ENCODE measurements around the gene KCP. TPM values are rescaled to one million over a fixed set of nuclear protein-coding genes. Genes with fewer than 3 reads are reported as not detected.

Gene KCP
- total and polyA plus RNA-seq, 10 of the 15 experiments (the other 5 are each of a cell fraction or from before 2014, with no cell fraction given): 0.05 to 7.8 (median 2.5) TPM

- peak in 1 of 2 experiments; percentile 81; a peak in 1 of 3 replicates for TF ChIP-seq EGR1 (IDR thresholded peaks at IDR 0.05; ENCODE audit: borderline replicate concordance in 1 of 2, low read depth in 2 of 2, low read length in 2 of 2)
- TF ChIP-seq NR2C2 (IDR thresholded peaks at IDR 0.05; ENCODE audit: borderline replicate concordance, control insufficient read depth, insufficient read length, low read depth): no peak
- 0 out of 2 replicates have a peak, but pooled peaks have one; percentile 47 for TF ChIP-seq POLR2AphosphoS2 (IDR thresholded peaks at IDR 0.05; ENCODE audit: low read depth, low read length)
- TF ChIP-seq WRNIP1 (IDR thresholded peaks at IDR 0.05; ENCODE audit: borderline replicate concordance, low read depth, low read length): no peak
- 0 out of 2 replicates have a peak, but pooled peaks have one; percentile 53 for TF ChIP-seq RCOR1 (conservative IDR thresholded peaks at IDR 0.05; ENCODE audit: low read depth, low read length)
- TF ChIP-seq BCL3 (IDR thresholded peaks at IDR 0.05; ENCODE audit: borderline replicate concordance, insufficient read depth, low read depth, low read length, poor library complexity, severe bottlenecking): peak; percentile 60
- no peak for TF ChIP-seq YBX1 (IDR thresholded peaks at IDR 0.05)
Observed at GRCh38 chr7:128937647-128938543, 27.4 kb upstream of the KCP start, which contains the start of gene IRF5 (continued).

- ChIA-PET POLR2A (interaction anchor here (0.7 to 2.3 kb wide), 11 partner anchors 18 to 211 kb away, joined by 3 to 7 read pairs (median 4); no protein-coding TSS in a partner anchor), SMC1A (ENCODE audit: uncharacterized antibody, unreplicated experiment) (interaction anchor here (0.7 to 3.1 kb wide), 7 partner anchors 18 to 154 kb away, joined by 3 to 11 read pairs (median 5); no protein-coding TSS in a partner anchor), RAD21 (ENCODE audit: unreplicated experiment) (interaction anchor here (0.7 to 2.5 kb wide), 7 partner anchors 14 to 154 kb away, joined by 3 to 8 read pairs (median 4); no protein-coding TSS in a partner anchor), CTCF (interaction anchor here (1.1 to 2.4 kb wide), 6 partner anchors 22 to 155 kb away, joined by 3 to 10 read pairs (median 4); no protein-coding TSS in a partner anchor)
- Histone ChIP-seq H3K27ac (ENCODE audit: control insufficient read depth, insufficient read depth) (peak overlapping the region; percentile 96), H3K4me3 (peak overlapping the region; percentile 82), H3K4me1 (ENCODE audit: control insufficient read depth, insufficient read depth, low read length) (peaks cover 63% of the 10 kb centered on the region), H3K9ac (ENCODE audit: control insufficient read depth, insufficient read depth, low read length) (peak overlapping the region; percentile 97), H3K79me2 (ENCODE audit: control insufficient read depth, insufficient read depth, low read length) (peaks cover 83% of the 10 kb centered on the region), H3K27me3 (replicated peaks in 1 of 2; ENCODE audit: control insufficient read depth in 2 of 2, insufficient read depth in 2 of 2, low read length in 1 of 2) (no peaks in the 10 kb centered on the region), H3K36me3 (ENCODE audit: control insufficient read depth in 2 of 2, insufficient read depth in 2 of 2, low read length in 1 of 2) (peaks cover 0 to 2% of the 10 kb centered on the region in 2 experiments; a peak in 2 of 4 replicates), H2AFZ (ENCODE audit: control insufficient read depth, low read depth, low read length) (peak overlapping the region; percentile 62; the same call in 1 of the 2 replicates), H3K4me2 (ENCODE audit: control insufficient read depth, insufficient read depth) (peak overlapping the region; percentile 98), H4K20me1 (ENCODE audit: control insufficient read depth, insufficient read depth) (no peaks in the 10 kb centered on the region), H3K9me3 (replicated peaks; ENCODE audit: control insufficient read depth, insufficient read depth, low read length) (no peaks in the 10 kb centered on the region)
- WGBS (ENCODE audit: insufficient coverage, insufficient replicate concordance, low lambda C conversion rate, missing lambda C conversion rate): under 1% methylated on average over 17 of the region's 17 CpGs
- TF ChIP-seq HDGF (IDR thresholded peaks at IDR 0.05): peak; percentile 91
- TF ChIP-seq LARP7 (IDR thresholded peaks at IDR 0.05): peak; percentile 33
- peak; percentile 19; the same call in 1 of the 2 replicates for TF ChIP-seq NBN (IDR thresholded peaks at IDR 0.05)
- TF ChIP-seq YY1 (IDR thresholded peaks at IDR 0.05; ENCODE audit: low read depth, low read length): no peak
- TF ChIP-seq POLR2AphosphoS5 (IDR thresholded peaks at IDR 0.05; ENCODE audit: low read length): 0 out of 2 replicates have a peak, but pooled peaks have one; percentile 26
- no peak for TF ChIP-seq RAD51 (IDR thresholded peaks at IDR 0.05)
- TF ChIP-seq MLLT1 (IDR thresholded peaks at IDR 0.05): peak; percentile 75; the same call in 1 of the 2 replicates
- peak; percentile 44; the same call in 1 of the 2 replicates for TF ChIP-seq MXI1 (IDR thresholded peaks at IDR 0.05; ENCODE audit: low read depth, low read length)
- no peak for TF ChIP-seq SPI1 (IDR thresholded peaks at IDR 0.05; ENCODE audit: borderline replicate concordance, insufficient read depth, low read depth, low read length)
- in situ Hi-C loops (cut with MboI) (no loop called here), intact Hi-C loops (cut with micrococcal nuclease; ENCODE audit: unreplicated experiment) (loop anchor here (10.0 kb wide), 2 partner anchors 208 to 678 kb away; partner anchors contain the start of genes NRF1 and TSPAN33)
- FAIRE-seq: no peak
- peak; percentile 0; the same call in 2 of the 3 replicates for ATAC-seq
- no peak for DNase-seq (ENCODE audit: low read depth, low spot score)
- BruUV-seq (replicated peaks): no TSS peak
Observed at GRCh38 chr7:128937271-128937646, 26.8 kb upstream of the KCP start.

All from GM12878 (cell line).